Erythroblast (primary cell): ENCODE measurements around the gene SLC13A4.
"Not testable (repeated sequence)": the region's sequence is repeated elsewhere in the genome, so short reads cannot be mapped to it uniquely, and the experiment has no call there.

Experiments used
- DNase-seq, 2 experiments: peaks; one replicate each; lab custom pipeline; 2025; lab: John Stamatoyannopoulos, UW
- GATA1 ChIP-seq: IDR thresholded peaks from 2 replicates; pipeline ENCODE4 v1.6.1; 2011; ENCODE audit warnings: low read depth, mild to moderate bottlenecking, control low read depth, low read length, moderate library complexity
- POLR2A ChIP-seq: IDR thresholded peaks from 2 replicates; pipeline ENCODE4 v1.6.1; 2011; ENCODE audit warnings: mild to moderate bottlenecking, low read length

The SLC13A4 gene

GRCh38 chr7:135707570-135707966 lies 20.4 kb downstream of the SLC13A4 start:
- no peak for DNase-seq
- TF ChIP-seq GATA1 (no peak), POLR2A (no peak)

- no peak for DNase-seq
- TF ChIP-seq GATA1 (no peak), POLR2A (no peak)
These were observed 21.0 kb downstream of the SLC13A4 start for GRCh38 chr7:135706858-135707569.

- no peak for DNase-seq
- TF ChIP-seq GATA1 (no peak), POLR2A (no peak)
These were observed 21.8 kb downstream of the SLC13A4 start for GRCh38 chr7:135706038-135706742.

- no peak for DNase-seq
- TF ChIP-seq GATA1 (no peak), POLR2A (no peak)
These were observed 23.3 kb downstream of the SLC13A4 start for GRCh38 chr7:135704698-135705097.

- peak; percentile 38 to 55 for DNase-seq
- TF ChIP-seq GATA1 (no peak), POLR2A (no peak)
These were observed 23.9 kb downstream of the SLC13A4 start for GRCh38 chr7:135704074-135704473.

- no peak for DNase-seq
- no peak for TF ChIP-seq POLR2A
- TF ChIP-seq GATA1: no peak
These were observed 30.5 kb downstream of the SLC13A4 start for GRCh38 chr7:135697276-135698049.

GRCh38 chr7:135693558-135693957 lies 34.4 kb downstream of the SLC13A4 start:
- TF ChIP-seq POLR2A: no peak
- TF ChIP-seq GATA1: no peak
- DNase-seq: no peak

- not testable (repeated sequence) for DNase-seq
These were observed 35.4 kb downstream of the SLC13A4 start for GRCh38 chr7:135692606-135693005.

GRCh38 chr7:135692055-135692454 lies 35.9 kb downstream of the SLC13A4 start:
- no peak for DNase-seq
- TF ChIP-seq GATA1 (no peak), POLR2A (no peak)

GRCh38 chr7:135690566-135690965 lies 37.4 kb downstream of the SLC13A4 start:
- DNase-seq: no peak
- no peak for TF ChIP-seq GATA1
- TF ChIP-seq POLR2A: no peak

GRCh38 chr7:135687466-135687865 lies 40.5 kb downstream of the SLC13A4 start:
- no peak for DNase-seq
- TF ChIP-seq POLR2A: no peak
- no peak for TF ChIP-seq GATA1

- no peak for DNase-seq
- TF ChIP-seq GATA1: no peak
- TF ChIP-seq POLR2A: no peak
These were observed 42.5 kb downstream of the SLC13A4 start for GRCh38 chr7:135685306-135686084.

GRCh38 chr7:135684699-135685098 lies 43.3 kb downstream of the SLC13A4 start:
- no peak for TF ChIP-seq POLR2A
- TF ChIP-seq GATA1: no peak
- DNase-seq: no peak

GRCh38 chr7:135684136-135684535 lies 43.9 kb downstream of the SLC13A4 start:
- TF ChIP-seq POLR2A: no peak
- no peak for TF ChIP-seq GATA1
- no peak for DNase-seq
